ENCODE results near the gene DICER1. TPM values are rescaled to one million over a fixed set of nuclear protein-coding genes. Genes with fewer than 3 reads are reported as not detected.

DICER1 gene
- total RNA-seq, 1 donor from 2014 or later: 43.6 TPM

- no peaks in the 10 kb centered on the region for H3K36me3 ChIP-seq (ENCODE audit: control insufficient read depth, insufficient read depth, low read length)
- no peak overlapping the region for H3K4me3 ChIP-seq (ENCODE audit: low read depth, low read length)
- DNase-seq (ENCODE audit: low read depth): no peak
- no peaks in the 10 kb centered on the region for H3K27me3 ChIP-seq (ENCODE audit: control insufficient read depth, insufficient read depth, low read length)
- TF ChIP-seq CTCF (IDR thresholded peaks at IDR 0.05; ENCODE audit: insufficient read depth, low read length, poor library complexity, severe bottlenecking): no peak
These were observed 5.3 kb upstream of the DICER1 start for GRCh38 chr14:95162641-95163040.

- Histone ChIP-seq H3K27me3 (ENCODE audit: control insufficient read depth, insufficient read depth, low read length) (no peaks in the 10 kb centered on the region), H3K36me3 (ENCODE audit: control insufficient read depth, insufficient read depth, low read length) (no peaks in the 10 kb centered on the region), H3K4me3 (ENCODE audit: low read depth, low read length) (peak overlapping the region; percentile 63)
- TF ChIP-seq CTCF (IDR thresholded peaks at IDR 0.05; ENCODE audit: insufficient read depth, low read length, poor library complexity, severe bottlenecking): no peak
- DNase-seq (ENCODE audit: low read depth): no peak
These were observed 342 bp downstream of the DICER1 start for GRCh38 chr14:95157048-95157326.

- H3K4me3 ChIP-seq (ENCODE audit: low read depth, low read length): peak overlapping the region; percentile 63
- no peak for TF ChIP-seq CTCF (IDR thresholded peaks at IDR 0.05; ENCODE audit: insufficient read depth, low read length, poor library complexity, severe bottlenecking)
- no peak for DNase-seq (ENCODE audit: low read depth)
- no peaks in the 10 kb centered on the region for H3K36me3 ChIP-seq (ENCODE audit: control insufficient read depth, insufficient read depth, low read length)
- no peaks in the 10 kb centered on the region for H3K27me3 ChIP-seq (ENCODE audit: control insufficient read depth, insufficient read depth, low read length)
These were observed 925 bp downstream of the DICER1 start for GRCh38 chr14:95156161-95157047.

GRCh38 chr14:95155045-95155444, 2.3 kb downstream of the DICER1 start:
- DNase-seq (ENCODE audit: low read depth): no peak
- Histone ChIP-seq H3K27me3 (ENCODE audit: control insufficient read depth, insufficient read depth, low read length) (no peaks in the 10 kb centered on the region), H3K4me3 (ENCODE audit: low read depth, low read length) (no peak overlapping the region), H3K36me3 (ENCODE audit: control insufficient read depth, insufficient read depth, low read length) (no peaks in the 10 kb centered on the region)
- TF ChIP-seq CTCF (IDR thresholded peaks at IDR 0.05; ENCODE audit: insufficient read depth, low read length, poor library complexity, severe bottlenecking): no peak

GRCh38 chr14:95153866-95154265, 3.5 kb downstream of the DICER1 start:
- no peak for TF ChIP-seq CTCF (IDR thresholded peaks at IDR 0.05; ENCODE audit: insufficient read depth, low read length, poor library complexity, severe bottlenecking)
- no peak for DNase-seq (ENCODE audit: low read depth)
- no peaks in the 10 kb centered on the region for H3K27me3 ChIP-seq (ENCODE audit: control insufficient read depth, insufficient read depth, low read length)
- no peaks in the 10 kb centered on the region for H3K36me3 ChIP-seq (ENCODE audit: control insufficient read depth, insufficient read depth, low read length)
- no peak overlapping the region for H3K4me3 ChIP-seq (ENCODE audit: low read depth, low read length)

- Histone ChIP-seq H3K4me3 (ENCODE audit: low read depth, low read length) (no peak overlapping the region), H3K27me3 (ENCODE audit: control insufficient read depth, insufficient read depth, low read length) (no peaks in the 10 kb centered on the region), H3K36me3 (ENCODE audit: control insufficient read depth, insufficient read depth, low read length) (no peaks in the 10 kb centered on the region)
- TF ChIP-seq CTCF (IDR thresholded peaks at IDR 0.05; ENCODE audit: insufficient read depth, low read length, poor library complexity, severe bottlenecking): no peak
- DNase-seq (ENCODE audit: low read depth): no peak
These were observed 5.8 kb downstream of the DICER1 start for GRCh38 chr14:95151561-95151960.
